NOMO-1 treated with DMSO at 0.1 percent for 48 hours (cell line): ENCODE data around the gene EIF2S2.
"Not testable (repeated sequence)": the region's sequence is repeated elsewhere in the genome, so short reads cannot be mapped to it uniquely, and the experiment has no call there.

Experiments
- DNase-seq: peaks from one replicate; lab custom pipeline; 2025; ENCODE audit not compliant: unreplicated experiment; lab: John Stamatoyannopoulos, UW

EIF2S2 gene

GRCh38 chr20:34111702-34112599 lies at the start of gene EIF2S2:
Gene EIF2S2 (minus strand): TSS chr20:34112243. CDS start chr20:34112110, 133 bp downstream.
- DNase-seq = peak; percentile 98

- not testable (repeated sequence) for DNase-seq
These were observed 45.7 kb upstream of the EIF2S2 start for GRCh38 chr20:34157697-34158096.

GRCh38 chr20:34155836-34156235 lies 43.8 kb upstream of the EIF2S2 start:
- peak; percentile 30 for DNase-seq

GRCh38 chr20:34153169-34153568 lies 41.1 kb upstream of the EIF2S2 start:
- DNase-seq = not testable (repeated sequence)

GRCh38 chr20:34152073-34152472 lies 40.0 kb upstream of the EIF2S2 start:
- DNase-seq = not testable (repeated sequence)

GRCh38 chr20:34150306-34151000 lies 38.4 kb upstream of the EIF2S2 start:
- DNase-seq = no peak

- DNase-seq = no peak
These were observed 33.3 kb upstream of the EIF2S2 start for GRCh38 chr20:34145280-34145819.

GRCh38 chr20:34143951-34144350 lies 31.9 kb upstream of the EIF2S2 start:
- no peak for DNase-seq

GRCh38 chr20:34142121-34142520 lies 30.1 kb upstream of the EIF2S2 start:
- no peak for DNase-seq

GRCh38 chr20:34141293-34141692 lies 29.2 kb upstream of the EIF2S2 start:
- DNase-seq = no peak

- DNase-seq = not testable (repeated sequence)
These were observed 23.7 kb upstream of the EIF2S2 start for GRCh38 chr20:34135525-34136275.

- not testable (repeated sequence) for DNase-seq
These were observed 21.4 kb upstream of the EIF2S2 start for GRCh38 chr20:34133365-34133860.

- peak; percentile 31 for DNase-seq
These were observed 20.9 kb upstream of the EIF2S2 start for GRCh38 chr20:34132943-34133342.

- DNase-seq = not testable (repeated sequence)
These were observed 20.4 kb upstream of the EIF2S2 start for GRCh38 chr20:34132491-34132890.

- no peak for DNase-seq
These were observed 19.4 kb upstream of the EIF2S2 start for GRCh38 chr20:34131491-34131890.

- peak; percentile 51 for DNase-seq
These were observed 17.6 kb upstream of the EIF2S2 start for GRCh38 chr20:34129518-34130162.

GRCh38 chr20:34127792-34128191 lies 15.7 kb upstream of the EIF2S2 start:
- DNase-seq = no peak

- DNase-seq = peak; percentile 55
These were observed 12.6 kb upstream of the EIF2S2 start for GRCh38 chr20:34124469-34125249.

- DNase-seq = no peak
These were observed 11.3 kb upstream of the EIF2S2 start for GRCh38 chr20:34123309-34123708.
